Measurements from ENCODE around the gene POLR1C. TPM values are rescaled to one million over a fixed set of nuclear protein-coding genes. Genes with fewer than 3 reads are reported as not detected.

Gene POLR1C
- total RNA-seq, 4 donors from 2014 or later = 22.5 to 104 (median 31.5) TPM

DNA sequence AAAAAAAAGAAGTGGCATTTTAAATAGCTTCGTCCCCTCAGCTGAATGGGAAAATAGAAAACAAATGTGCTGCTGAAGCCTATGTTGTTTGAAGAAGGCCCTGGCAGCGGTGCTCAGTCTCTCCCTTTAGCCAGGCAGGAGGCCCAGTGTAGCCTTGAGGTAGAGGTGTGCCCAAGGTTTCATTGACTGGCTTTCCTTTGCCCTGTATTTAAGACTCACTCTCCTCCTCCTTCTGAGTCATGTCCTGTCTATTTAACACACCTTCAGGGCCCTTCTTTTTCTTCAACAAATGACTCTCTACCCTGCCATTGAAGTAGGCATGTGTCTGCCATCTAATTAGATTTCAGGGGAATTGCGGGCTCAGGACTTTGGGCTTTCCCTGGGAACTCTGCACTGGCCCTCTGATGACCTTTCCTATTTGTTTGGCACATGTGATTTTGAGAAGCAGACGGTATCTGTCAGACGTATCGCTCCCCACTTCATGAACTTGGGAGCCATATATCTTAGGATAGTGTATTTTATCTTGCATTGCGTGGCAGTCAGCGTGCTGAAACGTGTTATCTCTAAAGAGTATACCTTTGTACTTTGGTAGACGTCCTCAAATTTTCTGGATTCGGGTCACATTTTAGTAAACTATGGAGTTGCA lies 35.2 kb upstream of the POLR1C start:
- TF ChIP-seq, protein P1, sequence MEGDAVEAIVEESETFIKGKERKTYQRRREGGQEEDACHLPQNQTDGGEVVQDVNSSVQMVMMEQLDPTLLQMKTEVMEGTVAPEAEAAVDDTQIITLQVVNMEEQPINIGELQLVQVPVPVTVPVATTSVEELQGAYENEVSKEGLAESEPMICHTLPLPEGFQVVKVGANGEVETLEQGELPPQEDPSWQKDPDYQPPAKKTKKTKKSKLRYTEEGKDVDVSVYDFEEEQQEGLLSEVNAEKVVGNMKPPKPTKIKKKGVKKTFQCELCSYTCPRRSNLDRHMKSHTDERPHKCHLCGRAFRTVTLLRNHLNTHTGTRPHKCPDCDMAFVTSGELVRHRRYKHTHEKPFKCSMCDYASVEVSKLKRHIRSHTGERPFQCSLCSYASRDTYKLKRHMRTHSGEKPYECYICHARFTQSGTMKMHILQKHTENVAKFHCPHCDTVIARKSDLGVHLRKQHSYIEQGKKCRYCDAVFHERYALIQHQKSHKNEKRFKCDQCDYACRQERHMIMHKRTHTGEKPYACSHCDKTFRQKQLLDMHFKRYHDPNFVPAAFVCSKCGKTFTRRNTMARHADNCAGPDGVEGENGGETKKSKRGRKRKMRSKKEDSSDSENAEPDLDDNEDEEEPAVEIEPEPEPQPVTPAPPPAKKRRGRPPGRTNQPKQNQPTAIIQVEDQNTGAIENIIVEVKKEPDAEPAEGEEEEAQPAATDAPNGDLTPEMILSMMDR (IDR thresholded peaks at IDR 0.05) = no peak
- no peak for ATAC-seq (ENCODE audit: low FRiP score)
- no peak for DNase-seq (ENCODE audit: low spot score)

- no peak for DNase-seq (ENCODE audit: low spot score)
- TF ChIP-seq, protein P1 (IDR thresholded peaks at IDR 0.05) = no peak
- no peak for ATAC-seq (ENCODE audit: low FRiP score)
These were observed 28.1 kb upstream of the POLR1C start for GRCh38 chr6:43488667-43489276.

DNA sequence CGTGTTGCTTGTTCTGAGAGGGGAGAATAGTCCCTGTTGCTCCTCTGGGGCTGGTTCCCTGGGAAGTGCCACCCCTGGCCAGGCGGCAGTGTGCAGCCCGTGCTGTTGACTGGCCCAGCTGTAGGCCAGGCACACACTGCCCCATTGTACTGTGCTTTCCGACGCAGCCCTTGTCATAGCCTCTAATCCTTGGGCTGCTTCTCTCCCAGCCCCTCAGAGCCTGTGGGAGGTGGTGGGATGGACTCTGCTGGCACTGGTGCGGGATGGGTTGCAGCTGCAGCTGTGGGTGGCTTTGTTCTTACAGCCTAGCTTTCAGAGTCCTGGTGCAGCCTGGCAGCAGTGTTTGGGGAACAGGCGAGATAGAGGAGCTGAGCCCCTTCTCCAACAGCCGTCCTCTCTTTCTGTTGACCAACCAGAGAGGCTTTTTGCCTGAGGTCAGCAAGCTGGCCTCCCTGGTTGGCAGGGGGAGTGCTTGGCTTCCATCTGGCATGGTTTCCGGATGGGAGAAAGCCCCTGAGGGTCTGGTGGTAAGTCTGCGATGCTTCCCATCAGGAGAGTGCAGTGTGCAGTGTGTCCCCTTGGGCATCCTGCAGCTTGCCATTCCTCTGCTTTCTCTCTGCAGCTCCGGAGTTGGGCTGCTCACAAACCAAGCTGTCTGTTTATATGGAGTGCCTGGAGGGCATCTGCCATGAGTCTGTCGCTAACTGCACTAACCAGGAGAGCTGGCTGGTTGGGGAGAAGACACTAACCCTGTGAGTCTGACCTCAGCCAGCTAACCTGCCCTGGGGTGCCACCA lies 27.4 kb upstream of the POLR1C start:
- TF ChIP-seq, protein P1 (IDR thresholded peaks at IDR 0.05) = no peak
- no peak for DNase-seq (ENCODE audit: low spot score)
- no peak for ATAC-seq (ENCODE audit: low FRiP score)

- ATAC-seq (ENCODE audit: low FRiP score) (no peak), DNase-seq (ENCODE audit: low spot score) (no peak)
- TF ChIP-seq, protein P1 (IDR thresholded peaks at IDR 0.05) = no peak
These were observed 26.4 kb upstream of the POLR1C start for GRCh38 chr6:43490523-43490939.

DNA sequence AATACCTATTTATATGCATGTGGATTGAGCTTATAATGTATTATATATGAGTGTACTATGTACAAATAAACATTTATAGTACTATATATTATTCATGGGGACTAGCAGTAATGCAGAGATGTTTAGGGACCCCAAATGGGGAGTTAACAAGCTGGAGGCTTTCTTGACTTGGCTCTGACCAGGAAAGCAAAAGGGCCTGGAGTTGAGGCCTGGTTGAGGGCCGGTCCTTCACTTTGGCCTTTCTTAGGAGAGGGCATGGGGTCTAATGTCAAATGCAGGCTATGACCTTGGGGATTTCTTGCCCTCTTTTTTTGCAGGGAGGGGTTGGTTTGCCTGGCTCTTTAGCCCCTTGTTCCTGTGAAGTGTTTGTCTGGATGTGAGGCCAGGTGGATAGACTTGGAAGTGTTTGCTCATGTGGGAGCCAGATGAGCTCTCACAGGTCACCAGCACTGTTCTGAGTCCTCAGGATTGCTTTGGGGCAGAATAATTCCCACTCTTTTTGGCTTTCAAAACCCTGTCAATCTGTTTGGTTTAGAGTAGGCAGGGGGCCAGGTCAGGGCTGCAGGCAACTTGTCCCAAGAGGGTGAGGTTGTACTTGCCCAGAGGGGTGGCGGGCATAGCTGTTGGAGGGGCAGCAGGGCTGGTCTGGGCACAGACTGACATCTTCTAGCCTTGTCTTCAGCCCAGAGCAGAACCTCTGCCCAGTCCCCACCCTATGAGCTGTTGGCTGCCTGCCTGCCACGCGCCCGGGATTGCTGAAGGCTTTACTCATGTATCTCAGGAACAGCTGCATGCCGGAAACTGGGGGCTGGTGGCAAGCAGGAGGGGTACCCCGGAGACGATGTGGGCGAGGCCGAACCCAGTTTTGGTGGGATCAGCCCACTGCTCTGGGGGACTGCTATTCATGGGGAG lies 24.9 kb upstream of the POLR1C start:
- ATAC-seq (ENCODE audit: low FRiP score) (peak; percentile 90), DNase-seq (ENCODE audit: low spot score) (peak; percentile 56)
- TF ChIP-seq, protein P1 (IDR thresholded peaks at IDR 0.05) = no peak

GRCh38 chr6:43492673-43493072 lies 24.2 kb upstream of the POLR1C start:
- TF ChIP-seq, protein P1 (IDR thresholded peaks at IDR 0.05) = no peak
- no peak for DNase-seq (ENCODE audit: low spot score)
- ATAC-seq (ENCODE audit: low FRiP score) = peak; percentile 41

All from omental fat pad (tissue), 4 donors.